Fibroblast of the aortic adventitia (primary cell): ENCODE data around the gene PDZD8. TPM values are rescaled to one million over a fixed set of nuclear protein-coding genes. Genes with fewer than 3 reads are reported as not detected.
A peak's percentile ranks its signal among the peaks of the same experiment; 100 is the strongest.

ENCODE experiments used
- DNase-seq: peaks from one replicate; pipeline ENCODE4 v3.0.0-alpha.2; 2010; ENCODE audit warnings: low read depth
- H3K4me3 ChIP-seq: 2 replicates; pipeline ENCODE4 v1.5.1; 2011; ENCODE audit warnings: low read depth, mild to moderate bottlenecking, control low read depth, low read length, moderate library complexity
- CTCF ChIP-seq: IDR thresholded peaks from 2 replicates; pipeline ENCODE4 v1.5.1; 2011; ENCODE audit warnings: mild to moderate bottlenecking, low read length, control low read depth, inconsistent platforms; ENCODE audit not compliant: insufficient read depth
- total RNA-seq: library from RNA; depleted of rRNA; stranded (reverse); fragments of >200 nt; gene quantifications from 2 replicates; pipeline ENCODE4 v1.2.3, GENCODE V29; 2012; ENCODE audit warnings: low replicate concordance

Gene PDZD8
- total RNA-seq, 1 donor = 42.2 TPM

GRCh38 chr10:117417196-117417595, 42.0 kb upstream of the PDZD8 start:
- no peak for TF ChIP-seq CTCF
- H3K4me3 ChIP-seq = no peak overlapping the region
- DNase-seq = no peak

- peak; percentile 71 for DNase-seq
- no peak overlapping the region for H3K4me3 ChIP-seq
- TF ChIP-seq CTCF = no peak
Measured at GRCh38 chr10:117413928-117414618, 38.8 kb upstream of the PDZD8 start.

- H3K4me3 ChIP-seq = no peak overlapping the region
- DNase-seq = no peak
- TF ChIP-seq CTCF = no peak
Measured at GRCh38 chr10:117412469-117413010, 37.3 kb upstream of the PDZD8 start.

- no peak overlapping the region for H3K4me3 ChIP-seq
- no peak for DNase-seq
- TF ChIP-seq CTCF = no peak
Measured at GRCh38 chr10:117411479-117412399, 36.5 kb upstream of the PDZD8 start.

- no peak for TF ChIP-seq CTCF
- H3K4me3 ChIP-seq = no peak overlapping the region
- DNase-seq = no peak
Measured at GRCh38 chr10:117410557-117410956, 35.3 kb upstream of the PDZD8 start.

- peak; percentile 16 for DNase-seq
- TF ChIP-seq CTCF = no peak
- H3K4me3 ChIP-seq = no peak overlapping the region
Measured at GRCh38 chr10:117409549-117410305, 34.5 kb upstream of the PDZD8 start.
